ENCODE data around the gene OLFML3.
"Not testable (repeated sequence)": the region's sequence is repeated elsewhere in the genome, so short reads cannot be mapped to it uniquely, and the experiment has no call there.

OLFML3 gene

GRCh38 chr1:113978863-113979702, at the start of gene OLFML3:
Gene OLFML3, plus strand, starts transcription at chr1:113979474. Its CDS starts 43 bp downstream, at chr1:113979517.
- peak; percentile 11 for DNase-seq

- DNase-seq: no peak
Observed at GRCh38 chr1:113929750-113930498, 49.4 kb upstream of the OLFML3 start.

- no peak for DNase-seq
Observed at GRCh38 chr1:113930499-113931161, 48.6 kb upstream of the OLFML3 start.

- DNase-seq: no peak
Observed at GRCh38 chr1:113931451-113931851, 47.8 kb upstream of the OLFML3 start.

GRCh38 chr1:113934006-113934405, 45.3 kb upstream of the OLFML3 start:
- no peak for DNase-seq

- no peak for DNase-seq
Observed at GRCh38 chr1:113934511-113935055, 44.7 kb upstream of the OLFML3 start.

- no peak for DNase-seq
Observed at GRCh38 chr1:113935176-113935575, 44.1 kb upstream of the OLFML3 start.

GRCh38 chr1:113935970-113936369, 43.3 kb upstream of the OLFML3 start:
- no peak for DNase-seq

- no peak for DNase-seq
Observed at GRCh38 chr1:113937146-113937545, 42.1 kb upstream of the OLFML3 start.

GRCh38 chr1:113938192-113938591, 41.1 kb upstream of the OLFML3 start:
- no peak for DNase-seq

- DNase-seq: no peak
Observed at GRCh38 chr1:113940365-113941244, 38.7 kb upstream of the OLFML3 start.

- no peak for DNase-seq
Observed at GRCh38 chr1:113941245-113941559, 38.1 kb upstream of the OLFML3 start.

- DNase-seq: no peak
Observed at GRCh38 chr1:113942527-113942926, 36.7 kb upstream of the OLFML3 start.

- no peak for DNase-seq
Observed at GRCh38 chr1:113943028-113943811, 36.1 kb upstream of the OLFML3 start.

GRCh38 chr1:113945329-113945728, 33.9 kb upstream of the OLFML3 start:
- DNase-seq: no peak

GRCh38 chr1:113946112-113946511, 33.2 kb upstream of the OLFML3 start:
- DNase-seq: no peak

GRCh38 chr1:113946678-113947387, 32.4 kb upstream of the OLFML3 start:
- DNase-seq: no peak

- DNase-seq: no peak
Observed at GRCh38 chr1:113947388-113948107, 31.7 kb upstream of the OLFML3 start.

GRCh38 chr1:113948151-113948550, 31.1 kb upstream of the OLFML3 start:
- DNase-seq: not testable (repeated sequence)

- DNase-seq: no peak
Observed at GRCh38 chr1:113949007-113949406, 30.3 kb upstream of the OLFML3 start.

Measured in GOT3 (cell line).